Tibial nerve (tissue), 4 donors: ENCODE data around the gene CATSPERZ.

ENCODE experiments used
- EP300 ChIP-seq, 2 donors: sonication (generic); formaldehyde crosslinking; IDR thresholded peaks; one replicate each; pipeline ENCODE4 v1.6.1; 2017; ENCODE audit warnings: antibody characterized with exemption in 2 of 2, mild to moderate bottlenecking in 1 of 2
- POLR2A ChIP-seq, 2 donors: fragments of 450-650 bp; IDR thresholded peaks; one replicate each; pipeline ENCODE4 v1.6.1; 2017; ENCODE audit warnings: antibody characterized with exemption in 2 of 2, mild to moderate bottlenecking in 2 of 2, moderate library complexity in 2 of 2
- TF ChIP-seq, protein P1 (sequence below), 5 experiments: fragments of 200-600 bp in 3 of 5; fragments of 450-650 bp in 2 of 5; sonication (generic) in 3 of 5; IDR thresholded peaks; one replicate each; pipeline ENCODE4 v1.5.1; 2016 to 2019; ENCODE audit warnings: antibody characterized with exemption in 5 of 5, mild to moderate bottlenecking in 3 of 5, moderate library complexity in 2 of 5

DNA sequence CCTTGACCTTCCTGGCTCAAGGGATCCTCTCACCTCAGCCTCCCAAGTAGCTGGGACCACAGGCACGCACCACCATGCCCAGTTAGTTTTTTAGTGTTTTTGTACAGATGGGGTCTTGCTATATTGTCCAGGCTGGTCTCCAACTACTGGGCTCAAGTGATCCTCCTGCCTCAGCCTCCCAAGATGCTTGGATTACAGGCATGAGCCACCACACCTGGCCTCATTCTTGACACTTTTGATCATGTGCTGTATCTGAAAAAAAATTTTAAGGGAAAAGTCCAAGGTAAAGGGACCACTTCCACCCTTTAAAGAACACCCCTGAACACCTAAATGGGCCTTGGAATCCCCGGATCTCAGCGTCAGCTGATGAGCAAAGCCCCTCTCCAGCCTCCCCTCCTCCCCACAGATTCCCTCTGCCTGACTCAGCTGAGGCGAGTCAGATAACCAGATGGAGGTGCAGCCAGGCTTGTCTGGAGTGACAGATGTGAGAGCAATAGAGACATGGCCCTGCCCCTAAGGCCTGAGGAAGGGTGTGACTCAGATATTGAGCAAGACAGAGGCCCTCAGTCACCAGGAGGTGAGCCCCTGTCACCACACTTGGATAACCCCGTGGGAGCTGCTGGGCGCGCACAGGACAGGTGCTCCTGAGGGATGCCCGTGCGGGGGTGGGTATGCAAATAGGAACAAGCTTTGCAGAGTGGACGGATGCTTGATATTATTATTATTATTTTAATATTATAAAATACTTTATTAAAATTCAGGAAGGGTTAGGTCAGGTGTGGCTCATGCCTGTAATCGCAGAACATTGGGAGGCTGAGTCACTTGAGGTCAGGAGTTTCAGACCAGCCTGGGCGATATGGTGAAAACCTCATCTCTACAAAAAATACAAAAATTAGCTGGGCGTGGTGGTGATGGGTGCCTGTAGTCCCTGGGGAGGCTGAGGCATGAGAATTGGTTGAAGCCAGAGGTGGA lies 34.9 kb downstream of the CATSPERZ start:
- TF ChIP-seq, protein P1, sequence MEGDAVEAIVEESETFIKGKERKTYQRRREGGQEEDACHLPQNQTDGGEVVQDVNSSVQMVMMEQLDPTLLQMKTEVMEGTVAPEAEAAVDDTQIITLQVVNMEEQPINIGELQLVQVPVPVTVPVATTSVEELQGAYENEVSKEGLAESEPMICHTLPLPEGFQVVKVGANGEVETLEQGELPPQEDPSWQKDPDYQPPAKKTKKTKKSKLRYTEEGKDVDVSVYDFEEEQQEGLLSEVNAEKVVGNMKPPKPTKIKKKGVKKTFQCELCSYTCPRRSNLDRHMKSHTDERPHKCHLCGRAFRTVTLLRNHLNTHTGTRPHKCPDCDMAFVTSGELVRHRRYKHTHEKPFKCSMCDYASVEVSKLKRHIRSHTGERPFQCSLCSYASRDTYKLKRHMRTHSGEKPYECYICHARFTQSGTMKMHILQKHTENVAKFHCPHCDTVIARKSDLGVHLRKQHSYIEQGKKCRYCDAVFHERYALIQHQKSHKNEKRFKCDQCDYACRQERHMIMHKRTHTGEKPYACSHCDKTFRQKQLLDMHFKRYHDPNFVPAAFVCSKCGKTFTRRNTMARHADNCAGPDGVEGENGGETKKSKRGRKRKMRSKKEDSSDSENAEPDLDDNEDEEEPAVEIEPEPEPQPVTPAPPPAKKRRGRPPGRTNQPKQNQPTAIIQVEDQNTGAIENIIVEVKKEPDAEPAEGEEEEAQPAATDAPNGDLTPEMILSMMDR (IDR thresholded peaks at IDR 0.05): no peak
- no peak for TF ChIP-seq POLR2A (IDR thresholded peaks at IDR 0.05)
- TF ChIP-seq EP300 (IDR thresholded peaks at IDR 0.05): no peak
